HG03103 (cell line): ENCODE results near the gene GPC5.

ENCODE experiments used
- ATAC-seq: cut with Tn5 transposase; IDR thresholded peaks from one replicate; pipeline ENCODE4 v1.9.1; 2021; ENCODE audit warnings: low read depth; ENCODE audit not compliant: unreplicated experiment

The GPC5 gene

GRCh38 chr13:91922969-91923592 is 524.7 kb downstream of the GPC5 start:
- ATAC-seq = no peak

GRCh38 chr13:91930687-91931086 is 532.3 kb downstream of the GPC5 start:
- ATAC-seq = no peak

GRCh38 chr13:91934354-91934753 is 535.9 kb downstream of the GPC5 start:
- no peak for ATAC-seq

- ATAC-seq = no peak
These were observed 548.2 kb downstream of the GPC5 start for GRCh38 chr13:91946498-91947070.

GRCh38 chr13:91948736-91949135 is 550.3 kb downstream of the GPC5 start:
- ATAC-seq = no peak

GRCh38 chr13:91950803-91951202 is 552.4 kb downstream of the GPC5 start:
- ATAC-seq = no peak

- ATAC-seq = no peak
These were observed 557.3 kb downstream of the GPC5 start for GRCh38 chr13:91955546-91956355.

GRCh38 chr13:91960947-91961346 is 562.5 kb downstream of the GPC5 start:
- ATAC-seq = no peak

- no peak for ATAC-seq
These were observed 564.5 kb downstream of the GPC5 start for GRCh38 chr13:91962946-91963345.

- no peak for ATAC-seq
These were observed 567.1 kb downstream of the GPC5 start for GRCh38 chr13:91965511-91965910.

- no peak for ATAC-seq
These were observed 580.1 kb downstream of the GPC5 start for GRCh38 chr13:91978571-91978970.

GRCh38 chr13:91986761-91987483 is 588.5 kb downstream of the GPC5 start:
- no peak for ATAC-seq

GRCh38 chr13:91988331-91988730 is 589.9 kb downstream of the GPC5 start:
- no peak for ATAC-seq

- no peak for ATAC-seq
These were observed 614.4 kb downstream of the GPC5 start for GRCh38 chr13:92012787-92013186.

GRCh38 chr13:92017737-92018136 is 619.3 kb downstream of the GPC5 start:
- ATAC-seq = no peak

GRCh38 chr13:92028695-92029094 is 630.3 kb downstream of the GPC5 start:
- no peak for ATAC-seq

GRCh38 chr13:92029641-92030040 is 631.2 kb downstream of the GPC5 start:
- ATAC-seq = no peak

GRCh38 chr13:92038905-92039304 is 640.5 kb downstream of the GPC5 start:
- no peak for ATAC-seq

GRCh38 chr13:92042522-92042921 is 644.1 kb downstream of the GPC5 start:
- ATAC-seq = no peak

- ATAC-seq = no peak
These were observed 645.9 kb downstream of the GPC5 start for GRCh38 chr13:92044351-92044750.

- no peak for ATAC-seq
These were observed 656.0 kb downstream of the GPC5 start for GRCh38 chr13:92054389-92054788.
